GM08714 (cell line): ENCODE measurements around the gene AFG1L.
A peak's percentile ranks its signal among the peaks of the same experiment; 100 is the strongest.
"Not testable (repeated sequence)": the region's sequence is repeated elsewhere in the genome, so short reads cannot be mapped to it uniquely, and the experiment has no call there.

Source experiments
- H3K4me3 ChIP-seq: fragments of 200-500 bp; sonication (Bioruptor generic); 2 replicates; pipeline ENCODE4 v1.5.1; 2014; ENCODE audit warnings: mild to moderate bottlenecking, low read length, inconsistent platforms
- ZNF274 ChIP-seq: IDR thresholded peaks from 2 replicates; pipeline ENCODE4 v1.6.1; 2012; ENCODE audit warnings: mild to moderate bottlenecking, low read depth, low read length

Gene AFG1L

DNA sequence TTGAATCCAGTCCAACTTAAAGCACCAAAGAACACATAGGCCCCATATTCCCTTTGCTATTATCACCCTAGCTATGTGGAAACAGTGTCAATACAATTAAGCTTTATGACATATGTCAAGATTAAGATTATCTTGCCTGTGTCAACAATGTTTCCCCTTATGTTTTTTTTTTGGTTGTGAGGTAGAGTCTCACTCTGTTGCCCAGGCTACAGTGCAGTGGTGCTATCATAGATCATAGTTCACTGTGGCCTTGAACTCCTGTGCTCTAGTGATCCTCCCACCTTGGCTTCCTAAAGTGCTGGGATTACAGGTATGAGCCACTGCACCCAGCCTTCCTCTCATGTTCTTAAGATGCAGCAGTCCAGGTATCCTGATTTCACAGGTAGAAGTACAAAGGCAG lies 17.8 kb downstream of the AFG1L start:
- no peak overlapping the region for H3K4me3 ChIP-seq
- no peak for TF ChIP-seq ZNF274

DNA sequence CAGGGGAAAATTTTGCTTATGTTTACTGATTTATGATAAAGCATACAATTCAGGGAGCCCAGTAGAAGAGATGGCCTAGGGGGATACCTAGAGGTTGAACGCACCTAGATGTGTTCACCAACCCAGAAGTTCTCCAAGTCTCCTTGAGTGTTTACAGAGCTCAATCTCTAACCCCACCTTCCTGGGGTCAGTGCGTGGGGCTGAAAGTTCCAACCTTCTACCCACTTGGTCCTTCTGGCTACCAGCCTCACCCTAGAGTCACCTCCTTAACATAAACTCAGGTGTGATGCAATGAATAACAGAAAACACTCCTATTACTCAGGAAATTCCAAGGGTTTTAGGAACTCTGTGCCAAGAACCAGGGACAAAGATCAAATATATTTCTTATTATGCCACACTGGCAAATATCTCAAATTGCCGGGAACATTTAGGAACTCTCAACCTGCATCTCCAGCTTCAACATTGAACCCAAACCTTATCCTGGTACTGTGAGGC lies 26.4 kb downstream of the AFG1L start:
- H3K4me3 ChIP-seq = no peak overlapping the region
- TF ChIP-seq ZNF274 = no peak

DNA sequence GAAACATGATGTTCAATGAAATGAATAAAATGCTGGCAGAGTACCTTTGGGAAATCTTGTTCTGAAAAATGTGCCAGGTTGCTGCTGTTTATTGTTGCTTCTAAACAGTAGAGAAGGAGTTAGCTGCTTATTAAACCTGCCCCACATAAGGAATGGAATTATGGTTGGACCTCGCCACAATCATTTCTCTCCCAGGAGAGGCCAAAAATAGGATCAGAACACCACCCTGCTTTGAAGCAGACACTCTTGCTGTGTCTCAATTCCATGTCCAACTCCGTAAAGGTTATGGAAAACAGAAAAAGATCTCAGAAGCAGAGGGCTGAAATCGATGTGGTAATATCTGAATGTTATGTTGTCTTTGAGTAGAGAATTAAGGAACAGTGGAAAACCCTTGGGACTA lies 27.9 kb downstream of the AFG1L start:
- no peak for TF ChIP-seq ZNF274
- no peak overlapping the region for H3K4me3 ChIP-seq

DNA sequence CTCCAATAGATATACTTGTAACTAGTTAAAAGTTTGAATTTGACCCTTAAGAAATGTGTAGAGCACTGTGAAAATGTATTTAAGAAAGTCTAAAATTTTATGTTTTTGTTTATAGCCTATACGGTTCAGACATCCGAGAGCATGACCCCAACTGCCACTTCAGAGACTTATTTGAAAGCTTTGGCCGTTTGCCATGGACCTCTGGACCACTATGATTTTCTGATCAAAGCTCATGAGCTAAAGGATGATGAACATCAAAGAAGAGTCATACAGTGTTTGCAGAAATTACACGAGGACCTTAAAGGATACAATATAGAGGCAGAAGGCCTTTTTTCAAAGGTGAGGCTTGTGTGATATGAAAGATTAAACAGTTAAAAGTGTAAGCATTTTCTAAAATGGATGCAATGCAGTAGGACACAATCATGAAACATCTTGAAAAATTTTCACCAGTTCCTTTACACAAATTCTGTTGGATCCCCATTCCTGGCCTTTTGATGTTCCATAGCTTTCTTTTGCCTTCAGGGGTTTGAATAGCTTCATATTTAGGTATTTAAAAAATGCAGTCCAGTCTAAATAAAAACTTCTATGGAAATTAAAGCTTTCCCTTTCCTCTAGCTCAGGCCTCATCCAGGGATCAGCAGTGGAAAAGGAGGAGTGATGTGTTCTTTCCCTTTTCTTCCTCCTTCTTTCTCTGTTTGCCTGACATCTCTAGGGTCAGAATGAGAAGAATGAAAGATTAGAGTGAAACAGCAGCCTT lies 29.0 kb downstream of the AFG1L start:
- H3K4me3 ChIP-seq = no peak overlapping the region
- no peak for TF ChIP-seq ZNF274

DNA sequence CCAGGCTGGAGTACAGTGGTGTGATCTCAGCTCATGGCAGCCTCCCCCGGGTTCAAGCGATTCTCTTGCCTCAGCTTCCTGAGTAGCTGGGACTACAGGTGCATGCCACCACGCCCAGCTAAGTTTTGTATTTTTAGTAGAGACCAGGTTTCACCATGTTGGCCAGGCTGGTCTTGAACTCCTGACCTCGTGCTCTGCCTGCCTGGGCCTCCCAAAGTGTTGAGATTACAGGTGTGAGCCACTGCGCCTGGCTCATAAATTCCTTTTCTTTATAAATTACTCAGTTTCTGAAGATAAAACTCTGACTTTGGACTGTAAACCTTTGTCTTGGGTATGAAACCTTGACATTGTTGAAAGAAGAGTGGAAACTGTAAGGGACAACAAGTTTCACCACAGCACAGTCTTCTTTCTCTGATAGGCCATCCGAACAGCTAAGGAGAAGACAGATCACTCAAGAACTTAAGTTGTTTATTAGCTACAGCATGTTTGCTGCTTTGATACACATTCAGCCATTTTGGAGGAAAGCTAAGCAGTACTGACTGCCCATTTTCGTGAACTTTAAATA lies 35.4 kb downstream of the AFG1L start:
- not testable (repeated sequence) for H3K4me3 ChIP-seq

DNA sequence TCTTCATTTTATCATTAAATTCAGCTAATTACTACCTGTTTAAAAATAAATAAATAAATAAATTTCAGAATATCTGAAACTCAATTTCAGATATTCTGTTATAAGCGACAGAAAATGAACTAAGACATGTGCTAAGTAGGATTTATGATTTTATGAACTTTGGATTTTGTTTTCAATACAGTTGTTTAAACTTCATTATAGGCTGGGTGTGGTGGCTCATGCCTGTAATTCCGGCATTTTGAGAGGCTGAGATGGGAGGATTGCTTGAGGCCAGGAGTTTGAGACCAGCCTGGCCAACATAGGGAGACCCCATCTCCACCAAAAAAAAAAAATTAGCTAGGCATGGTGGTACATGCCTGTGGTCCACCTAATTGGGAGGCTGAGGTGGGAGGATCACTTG lies 36.0 kb downstream of the AFG1L start:
- H3K4me3 ChIP-seq = no peak overlapping the region
- no peak for TF ChIP-seq ZNF274

DNA sequence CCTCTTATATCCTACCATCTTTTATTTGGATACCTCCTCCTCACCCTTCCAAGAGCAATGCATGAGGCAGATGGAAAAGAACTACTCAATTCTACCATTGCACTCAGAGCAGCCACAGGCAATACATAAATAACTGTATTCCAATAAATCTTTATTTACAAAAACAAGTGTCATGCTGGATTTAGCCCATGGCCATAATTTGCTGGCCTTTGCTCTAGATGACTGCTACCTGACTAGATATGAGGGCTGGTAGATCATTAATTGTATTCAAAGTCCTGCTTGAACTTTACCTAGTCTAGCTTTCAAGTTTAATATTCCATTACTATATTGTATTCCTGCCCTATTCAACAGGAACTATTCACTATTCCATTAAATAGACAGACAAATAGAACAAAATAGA lies 37.1 kb downstream of the AFG1L start:
- no peak for TF ChIP-seq ZNF274
- H3K4me3 ChIP-seq = no peak overlapping the region

DNA sequence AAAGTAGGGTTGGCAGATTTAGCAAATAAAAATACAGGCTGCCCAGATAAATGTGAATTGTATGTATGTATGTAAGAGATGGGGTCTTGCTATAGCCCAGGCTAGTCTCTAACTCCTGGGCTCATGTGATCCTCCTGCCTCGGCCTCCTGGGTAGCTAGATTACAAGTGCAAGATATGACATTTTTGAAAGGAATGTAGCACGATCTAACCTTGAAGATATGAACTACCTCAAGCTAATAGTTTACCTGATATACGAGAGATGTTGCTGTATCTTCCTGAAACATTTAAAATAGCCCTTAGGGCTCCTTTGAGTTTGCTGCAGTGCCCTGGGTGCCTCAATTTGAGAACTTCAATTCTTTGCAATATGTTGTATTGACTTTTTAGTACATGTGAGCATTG lies 42.1 kb downstream of the AFG1L start:
- TF ChIP-seq ZNF274 = no peak
- no peak overlapping the region for H3K4me3 ChIP-seq

DNA sequence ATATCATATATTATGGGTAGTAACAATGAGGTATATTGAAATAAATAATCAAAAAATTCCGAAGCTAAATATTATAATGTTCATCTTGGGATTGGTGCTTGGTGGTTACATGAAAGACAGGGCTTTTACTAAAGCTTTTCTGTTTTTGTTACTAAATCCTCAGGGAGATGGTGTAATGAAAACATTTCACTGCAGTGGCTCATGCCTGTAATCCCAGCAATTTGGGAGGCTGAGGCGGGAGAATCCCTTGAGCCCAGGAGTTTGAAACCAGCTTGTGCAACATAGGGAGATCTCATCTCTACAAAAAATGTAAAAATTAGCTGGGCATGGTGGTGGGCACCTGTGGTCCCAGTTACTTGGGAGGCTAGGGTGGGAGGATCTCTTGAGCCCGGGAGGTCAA lies 42.9 kb downstream of the AFG1L start:
- no peak overlapping the region for H3K4me3 ChIP-seq
- TF ChIP-seq ZNF274 = no peak

DNA sequence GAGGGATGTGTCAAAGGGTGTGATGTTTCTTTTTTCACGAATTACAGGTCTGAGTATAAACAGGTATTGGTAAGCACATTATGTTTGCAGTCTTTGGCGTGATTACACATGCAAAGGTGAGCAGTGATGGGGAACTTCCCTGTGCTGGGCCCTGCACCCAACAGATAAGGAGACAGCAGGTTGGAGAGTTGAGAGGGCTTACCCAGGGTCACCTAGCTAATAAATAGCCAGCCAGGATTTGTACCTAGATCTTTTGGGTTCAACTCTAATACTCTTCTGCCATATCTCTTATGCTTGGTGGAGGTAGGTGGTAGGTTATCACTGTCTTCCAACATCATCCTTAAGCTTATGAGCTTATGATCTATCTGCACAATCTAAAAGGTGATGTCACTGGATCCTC lies 46.5 kb downstream of the AFG1L start:
- no peak for TF ChIP-seq ZNF274
- no peak overlapping the region for H3K4me3 ChIP-seq

DNA sequence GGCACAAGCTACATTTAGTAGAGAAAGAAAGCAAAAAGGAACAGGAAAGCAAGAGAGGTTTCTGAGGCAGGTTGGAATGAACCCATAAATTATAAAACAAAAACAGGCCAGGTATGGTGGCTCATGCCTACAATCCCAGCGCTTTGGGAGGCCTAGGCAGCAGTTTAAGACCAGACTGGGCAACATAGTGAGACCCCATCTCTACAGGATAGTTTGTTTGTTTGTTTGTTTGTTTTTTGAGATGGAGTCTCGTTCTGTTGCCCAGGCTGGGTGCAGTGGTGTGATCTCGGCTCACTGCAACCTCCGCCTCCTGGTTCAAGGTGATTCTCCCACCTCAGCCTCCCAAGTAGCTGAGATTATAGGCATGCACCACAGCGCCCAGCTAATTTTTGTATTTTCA lies 49.0 kb downstream of the AFG1L start:
- TF ChIP-seq ZNF274 = no peak
- H3K4me3 ChIP-seq = no peak overlapping the region

DNA sequence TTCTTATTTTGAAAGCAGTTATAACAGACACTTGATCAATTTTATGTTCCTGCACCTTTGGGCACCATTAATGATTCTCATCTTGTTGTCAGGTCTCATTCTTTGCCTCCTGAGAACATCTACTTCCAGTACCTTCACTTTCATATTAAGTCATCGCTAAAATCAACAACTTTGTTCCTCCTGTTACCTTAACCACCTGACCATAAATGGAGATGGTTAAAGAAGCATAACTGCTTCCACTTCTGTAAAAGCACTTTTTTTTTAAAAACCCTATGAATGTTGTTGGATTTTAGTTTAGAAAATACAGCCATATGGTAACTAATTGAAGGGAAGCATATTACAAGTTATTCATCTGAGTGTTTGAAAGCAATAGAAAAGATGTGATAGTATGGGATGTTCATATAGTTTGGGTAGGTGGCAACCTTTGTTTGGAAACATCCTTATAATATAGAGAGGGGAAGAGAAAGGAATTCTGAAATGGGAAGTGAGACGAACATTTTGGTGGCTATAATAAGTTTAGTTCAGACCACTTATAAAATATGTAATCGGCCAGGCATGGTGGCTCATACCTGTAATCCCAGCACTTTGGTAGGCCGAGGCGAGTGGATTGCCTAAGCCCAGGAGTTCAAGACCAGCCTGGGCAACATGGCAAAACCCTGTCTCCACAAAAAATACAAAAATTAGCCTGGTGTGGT lies 53.9 kb downstream of the AFG1L start:
- TF ChIP-seq ZNF274 = no peak
- H3K4me3 ChIP-seq = peak overlapping the region; percentile 17; the same call in 1 of the 2 replicates

DNA sequence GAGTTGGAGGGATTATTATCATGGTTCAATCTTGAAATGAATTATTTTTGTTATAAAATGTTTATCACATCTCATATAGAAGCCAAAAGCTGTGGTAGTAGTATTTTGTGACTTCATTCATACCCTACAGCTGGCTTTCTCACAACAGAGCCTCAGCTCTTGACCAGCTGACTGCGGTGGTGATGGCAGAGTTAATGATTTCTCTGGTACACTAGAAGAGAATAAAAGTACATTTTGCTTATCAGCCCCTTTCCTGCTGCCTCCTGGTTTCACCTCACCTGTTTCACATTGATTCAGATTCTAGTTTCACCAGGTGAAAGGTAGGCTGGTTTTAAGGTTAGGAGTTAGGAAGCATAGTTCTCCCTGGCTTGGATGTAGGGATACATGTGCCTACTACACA lies 55.7 kb downstream of the AFG1L start:
- H3K4me3 ChIP-seq = no peak overlapping the region
- TF ChIP-seq ZNF274 = no peak

DNA sequence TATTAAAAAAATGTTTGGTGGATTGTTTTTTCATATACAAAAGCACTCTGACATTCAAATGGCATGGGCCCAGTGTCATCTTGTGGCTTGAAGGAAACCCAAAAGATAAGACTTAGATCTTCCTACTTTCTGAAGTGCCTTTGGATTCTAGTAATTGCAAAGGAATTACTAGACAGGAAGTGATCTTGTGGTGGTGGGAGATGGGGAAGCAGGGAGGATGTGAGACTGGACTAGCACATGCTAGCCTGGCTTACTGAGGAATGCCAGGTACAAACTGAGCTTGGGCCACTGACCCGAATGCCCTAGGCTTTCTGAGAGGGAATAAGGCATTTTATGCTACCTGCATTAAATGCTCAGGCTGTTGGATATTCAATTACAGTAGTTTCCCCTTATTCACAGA lies 59.0 kb downstream of the AFG1L start:
- no peak for TF ChIP-seq ZNF274
- no peak overlapping the region for H3K4me3 ChIP-seq

DNA sequence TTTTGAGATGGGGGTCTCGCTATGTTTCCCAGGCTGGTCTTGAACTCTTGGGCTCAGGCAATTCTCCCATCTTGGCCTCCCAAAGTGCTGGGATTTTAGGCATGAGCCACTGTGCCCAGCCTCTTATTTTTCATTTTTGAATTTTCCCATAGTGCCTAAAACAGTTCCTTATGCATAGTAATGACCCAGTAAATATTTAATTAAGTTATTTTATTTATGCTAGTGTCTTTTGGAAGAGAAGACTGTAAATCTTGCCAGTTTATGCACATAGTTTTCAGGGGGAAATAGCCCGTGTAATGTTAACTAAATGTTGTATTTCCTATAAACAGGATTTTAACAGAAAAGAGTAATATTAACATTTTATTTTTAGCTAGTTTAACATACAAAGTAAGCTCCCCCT lies 60.3 kb downstream of the AFG1L start:
- H3K4me3 ChIP-seq = no peak overlapping the region
- TF ChIP-seq ZNF274 = no peak
